OCI-LY1 (cell line): ENCODE data around the gene AQP7.

ENCODE experiments used
- EZH2 ChIP-seq: fragments of 200-600 bp; sonication (generic), shearing (Covaris generic); IDR thresholded peaks from 2 replicates; pipeline ENCODE4 v1.8.0; 2017; ENCODE audit warnings: borderline replicate concordance, mixed run types, mild to moderate bottlenecking, antibody characterized with exemption, low read length, moderate library complexity, mixed read lengths
- TF ChIP-seq, protein P1 (sequence below): fragments of 200-600 bp; sonication (generic), shearing (Covaris generic); IDR thresholded peaks from 2 replicates; pipeline ENCODE4 v1.5.1; 2017; ENCODE audit warnings: mild to moderate bottlenecking, antibody characterized with exemption, low read length, moderate library complexity, mixed read lengths

DNA sequence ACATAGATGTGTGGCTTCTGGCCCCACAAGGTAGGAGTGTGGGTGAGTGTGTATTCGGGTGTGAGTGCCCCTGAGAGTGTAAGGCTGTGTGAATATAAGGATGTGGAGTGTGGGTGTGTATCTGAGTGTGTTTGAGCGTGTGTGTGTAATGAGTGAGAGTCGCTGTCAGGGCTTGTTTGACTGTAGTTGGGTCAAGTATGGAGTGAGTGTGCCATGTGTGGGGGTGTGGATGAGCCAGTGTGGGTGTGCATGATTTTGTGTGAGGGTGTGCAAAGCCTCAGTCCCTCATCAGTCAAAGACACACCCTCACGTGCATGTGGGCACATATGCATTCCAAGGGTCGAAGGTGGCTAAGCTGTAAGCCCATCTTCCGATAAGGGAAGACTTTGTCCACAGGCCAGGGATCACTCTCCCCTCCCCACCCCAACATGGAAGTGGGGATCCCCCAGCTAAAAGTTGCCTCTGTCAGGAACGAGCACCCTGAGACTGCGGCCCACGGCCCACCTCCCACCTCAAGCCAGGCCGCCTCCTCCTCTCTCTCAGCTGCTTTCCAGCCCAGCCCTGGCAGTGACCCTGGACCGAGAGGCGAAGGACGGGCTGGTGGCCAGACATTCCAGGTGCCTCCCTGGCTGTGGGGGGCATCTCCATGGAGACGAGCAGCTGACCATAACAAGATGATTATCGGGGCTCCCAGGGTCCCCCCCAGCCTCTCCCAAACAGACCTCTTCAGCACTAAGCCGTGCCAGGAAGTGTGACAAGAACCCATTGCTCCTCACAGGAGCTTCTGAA lies 32.1 kb upstream of the AQP7 start:
- TF ChIP-seq, protein P1, sequence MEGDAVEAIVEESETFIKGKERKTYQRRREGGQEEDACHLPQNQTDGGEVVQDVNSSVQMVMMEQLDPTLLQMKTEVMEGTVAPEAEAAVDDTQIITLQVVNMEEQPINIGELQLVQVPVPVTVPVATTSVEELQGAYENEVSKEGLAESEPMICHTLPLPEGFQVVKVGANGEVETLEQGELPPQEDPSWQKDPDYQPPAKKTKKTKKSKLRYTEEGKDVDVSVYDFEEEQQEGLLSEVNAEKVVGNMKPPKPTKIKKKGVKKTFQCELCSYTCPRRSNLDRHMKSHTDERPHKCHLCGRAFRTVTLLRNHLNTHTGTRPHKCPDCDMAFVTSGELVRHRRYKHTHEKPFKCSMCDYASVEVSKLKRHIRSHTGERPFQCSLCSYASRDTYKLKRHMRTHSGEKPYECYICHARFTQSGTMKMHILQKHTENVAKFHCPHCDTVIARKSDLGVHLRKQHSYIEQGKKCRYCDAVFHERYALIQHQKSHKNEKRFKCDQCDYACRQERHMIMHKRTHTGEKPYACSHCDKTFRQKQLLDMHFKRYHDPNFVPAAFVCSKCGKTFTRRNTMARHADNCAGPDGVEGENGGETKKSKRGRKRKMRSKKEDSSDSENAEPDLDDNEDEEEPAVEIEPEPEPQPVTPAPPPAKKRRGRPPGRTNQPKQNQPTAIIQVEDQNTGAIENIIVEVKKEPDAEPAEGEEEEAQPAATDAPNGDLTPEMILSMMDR = no peak
- no peak for TF ChIP-seq EZH2
